Measurements from ENCODE around the gene SLITRK5.

SLITRK5 gene

GRCh38 chr13:87677496-87678371, 6.6 kb downstream of the SLITRK5 start:
- H3K27ac ChIP-seq = no peak overlapping the region; the same call in 1 of the 2 replicates
- TF ChIP-seq CTCF (conservative IDR thresholded peaks at IDR 0.05) (no peak), ZFX (IDR thresholded peaks at IDR 0.05) (no peak)

GRCh38 chr13:87678372-87678752, 7.2 kb downstream of the SLITRK5 start:
- TF ChIP-seq CTCF (conservative IDR thresholded peaks at IDR 0.05) (no peak), ZFX (IDR thresholded peaks at IDR 0.05) (no peak)
- no peak overlapping the region for H3K27ac ChIP-seq

GRCh38 chr13:87680298-87680697, 9.1 kb downstream of the SLITRK5 start:
- no peak overlapping the region for H3K27ac ChIP-seq
- TF ChIP-seq ZFX (IDR thresholded peaks at IDR 0.05) (no peak), CTCF (conservative IDR thresholded peaks at IDR 0.05) (peak; percentile 29)

- no peak overlapping the region for H3K27ac ChIP-seq
- TF ChIP-seq ZFX (IDR thresholded peaks at IDR 0.05) = no peak
- no peak for TF ChIP-seq CTCF (conservative IDR thresholded peaks at IDR 0.05)
These were observed 13.9 kb downstream of the SLITRK5 start for GRCh38 chr13:87684850-87685742.

- TF ChIP-seq CTCF (conservative IDR thresholded peaks at IDR 0.05) = no peak
- no peak for TF ChIP-seq ZFX (IDR thresholded peaks at IDR 0.05)
- no peak overlapping the region for H3K27ac ChIP-seq
These were observed 25.3 kb downstream of the SLITRK5 start for GRCh38 chr13:87696458-87696857.

- H3K27ac ChIP-seq = no peak overlapping the region
These were observed 27.1 kb downstream of the SLITRK5 start for GRCh38 chr13:87698268-87698667.

More at GRCh38 chr13:87698268-87698667, 27.1 kb downstream of the SLITRK5 start:
- TF ChIP-seq ZFX (IDR thresholded peaks at IDR 0.05) (no peak), CTCF (conservative IDR thresholded peaks at IDR 0.05) (no peak)
